Pancreas (tissue), 10 donors: ENCODE results near the gene COQ10B. TPM values are rescaled to one million over a fixed set of nuclear protein-coding genes. Genes with fewer than 3 reads are reported as not detected.
"Not testable (repeated sequence)": the region's sequence is repeated elsewhere in the genome, so short reads cannot be mapped to it uniquely, and the experiment has no call there.

ENCODE experiments used
- ATAC-seq, 4 donors: fragments of 200-7000 bp; cut with Tn5 transposase; one replicate each; pipeline versions ENCODE4 v1.8.0 to v1.9.1; 2020; ENCODE audit warnings: mild to moderate bottlenecking in 4 of 4, moderate library complexity in 4 of 4
- DNase-seq, 6 donors: peaks; one replicate each; pipeline ENCODE4 v3.0.0-alpha.2; 2020
- FAIRE-seq: peaks from 2 replicates; lab custom pipeline; 2012; peaks lifted over from hg19 to GRCh38; lab: Jason Lieb, UNC
- H3K27ac ChIP-seq, 4 donors: fragments of 200-600 bp; sonication (generic); 1 replicate in 3 of 4; 2 replicates in 1 of 4; pipeline versions ENCODE4 v1.5.0 to v1.8.0; 2020
- H3K27me3 ChIP-seq, 4 donors: fragments of 200-600 bp; one replicate each; pipeline ENCODE4 v1.8.0; 2021
- H3K36me3 ChIP-seq, 3 donors: fragments of 200-600 bp; sonication (generic) in 1 of 3; one replicate each; pipeline versions ENCODE4 v1.5.0 to v1.8.0; 2020 to 2021
- H3K4me1 ChIP-seq, 3 donors: fragments of 200-600 bp; one replicate each; pipeline ENCODE4 v1.8.0; 2021
- H3K4me3 ChIP-seq, 4 donors: fragments of 200-600 bp; sonication (generic) in 2 of 4; one replicate each; pipeline versions ENCODE4 v1.5.0 to v1.8.0; 2020 to 2021
- H3K9me3 ChIP-seq, 4 donors: fragments of 200-600 bp; one replicate each; pipeline ENCODE4 v1.8.0; 2021
- WGBS, 2 donors: extraction: QIAGEN DNeasy Blood & Tissue Kit; methylation state at CpG; one replicate each; pipeline ENCODE4 v1.1.7; 2013; 5-methylcytosine and 5-hydroxymethylcytosine counted together
- intact Hi-C, 3 donors: fragments of 100-400 bp; cut with DNase I; formaldehyde crosslinking; loops; one replicate each; pipeline versions ENCODE4 v1.11.1 to v1.14.2; 2022
- polyA plus RNA-seq, 2 donors: library from polyadenylated mRNA; stranded (reverse); fragments of 200-250 nt; gene quantifications; one replicate each; pipeline ENCODE4 v1.2.3, GENCODE V29; 2013
- total RNA-seq, 6 donors: library from RNA; stranded (reverse); fragmentation: NEBNext Ultra II Directional in 4 of 6; extraction: Animal tissue kit (Norgen Biotek cat#: 25700) in 4 of 6; gene quantifications; one replicate each; pipeline versions ENCODE4 v1.2.1 to v1.2.4, GENCODE V29; 2021 to 2023
- TF ChIP-seq, protein P1 (sequence below), 4 donors: fragments of 200-600 bp; sonication (generic) in 3 of 4; IDR thresholded peaks; one replicate each; pipeline versions ENCODE4 v1.5.0 to v1.8.0; 2021; ENCODE audit warnings: antibody characterized with exemption in 4 of 4
- donor health status: healthy with polysubstance abuse.
- donor health status: DM: no; HTN: no; CAD: no; lungs with moderate emphysema.
- donor health status: DM: no; HTN: no; CAD: no.
- donor health status: control.
- donor health status: control.
- donor health status: Bipolar disorder and iron deficiency.
- donor health status: DM: yes; HTN: yes; CAD: no.
- donor health status: DM: no; HTN: no; CAD: no.
- donor health status: DM: no; HTN: no; CAD: no.
- donor health status: DM: yes; HTN: yes; CAD: no.

The COQ10B gene
- total and polyA plus RNA-seq, 8 donors, result 5.7 to 10.8 (median 9.7) TPM

DNA sequence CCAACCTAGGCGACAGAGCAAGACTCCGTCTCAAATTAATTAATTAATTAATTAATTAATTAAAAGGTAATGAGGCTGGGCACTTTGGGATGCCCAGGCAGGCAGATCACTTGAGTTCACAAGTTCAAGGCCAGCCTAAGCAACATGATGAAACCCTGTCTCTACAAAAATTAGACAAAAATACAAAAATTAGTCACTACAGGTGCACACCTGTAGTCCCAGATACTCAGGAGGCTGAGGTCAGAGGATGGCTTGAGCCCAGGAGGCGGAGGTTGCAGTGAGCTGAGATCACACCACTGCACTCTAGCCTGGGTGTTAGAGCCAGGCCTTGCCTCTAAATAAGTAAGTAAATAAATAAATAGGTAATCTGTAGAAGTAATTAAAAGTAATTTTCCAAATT, 25.4 kb upstream of the COQ10B start:
- Histone ChIP-seq H3K36me3 (peaks cover 0 to under 1% (median under 1%) of the 10 kb centered on the region in 3 donors), H3K4me1 (peaks cover 25 to 55% (median 51%) of the 10 kb centered on the region in 3 donors), H3K27me3 (no peaks in the 10 kb centered on the region), H3K27ac (no peak overlapping the region), H3K4me3 (no peak overlapping the region), H3K9me3 (no peaks in the 10 kb centered on the region)
- intact Hi-C loops, result no loop called here
- ATAC-seq (peak in 1 of 4 donors; percentile 17), FAIRE-seq (no peak), DNase-seq (no peak)
- 95% methylated on average over 3 of the region's 3 CpGs for WGBS, 2 donors
- TF ChIP-seq, protein P1, sequence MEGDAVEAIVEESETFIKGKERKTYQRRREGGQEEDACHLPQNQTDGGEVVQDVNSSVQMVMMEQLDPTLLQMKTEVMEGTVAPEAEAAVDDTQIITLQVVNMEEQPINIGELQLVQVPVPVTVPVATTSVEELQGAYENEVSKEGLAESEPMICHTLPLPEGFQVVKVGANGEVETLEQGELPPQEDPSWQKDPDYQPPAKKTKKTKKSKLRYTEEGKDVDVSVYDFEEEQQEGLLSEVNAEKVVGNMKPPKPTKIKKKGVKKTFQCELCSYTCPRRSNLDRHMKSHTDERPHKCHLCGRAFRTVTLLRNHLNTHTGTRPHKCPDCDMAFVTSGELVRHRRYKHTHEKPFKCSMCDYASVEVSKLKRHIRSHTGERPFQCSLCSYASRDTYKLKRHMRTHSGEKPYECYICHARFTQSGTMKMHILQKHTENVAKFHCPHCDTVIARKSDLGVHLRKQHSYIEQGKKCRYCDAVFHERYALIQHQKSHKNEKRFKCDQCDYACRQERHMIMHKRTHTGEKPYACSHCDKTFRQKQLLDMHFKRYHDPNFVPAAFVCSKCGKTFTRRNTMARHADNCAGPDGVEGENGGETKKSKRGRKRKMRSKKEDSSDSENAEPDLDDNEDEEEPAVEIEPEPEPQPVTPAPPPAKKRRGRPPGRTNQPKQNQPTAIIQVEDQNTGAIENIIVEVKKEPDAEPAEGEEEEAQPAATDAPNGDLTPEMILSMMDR (IDR thresholded peaks at IDR 0.05), result no peak

DNA sequence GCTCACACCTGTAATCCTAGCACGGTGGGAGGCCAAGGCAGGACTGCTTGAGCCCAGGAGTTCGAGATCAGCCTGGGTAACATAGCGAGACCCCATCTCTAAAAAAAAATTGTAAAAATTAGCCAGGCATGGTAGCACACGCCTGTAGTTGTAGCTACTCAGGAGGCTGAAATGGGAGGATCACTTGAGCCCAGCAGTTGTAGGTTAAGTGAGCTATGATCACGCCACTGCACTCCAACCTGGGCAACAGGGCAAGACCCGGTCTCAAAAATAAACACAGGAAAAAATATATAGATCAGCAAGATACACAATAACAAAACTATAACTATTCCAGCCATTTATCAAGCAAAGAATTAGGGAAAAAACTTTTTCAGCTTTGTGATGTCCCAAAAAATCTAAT, 21.5 kb upstream of the COQ10B start:
- Histone ChIP-seq H3K4me3 (no peak overlapping the region), H3K36me3 (no peaks in the 10 kb centered on the region), H3K9me3 (no peaks in the 10 kb centered on the region), H3K27ac (no peak overlapping the region), H3K4me1 (peaks cover 18 to 47% (median 45%) of the 10 kb centered on the region in 3 donors), H3K27me3 (no peaks in the 10 kb centered on the region)
- no peak for ATAC-seq
- no peak for FAIRE-seq
- intact Hi-C loops, result no loop called here
- no peak for DNase-seq
- TF ChIP-seq, protein P1 (IDR thresholded peaks at IDR 0.05), result no peak
- 35 to 38% methylated on average over 6 of the region's 6 CpGs for WGBS, 2 donors

DNA sequence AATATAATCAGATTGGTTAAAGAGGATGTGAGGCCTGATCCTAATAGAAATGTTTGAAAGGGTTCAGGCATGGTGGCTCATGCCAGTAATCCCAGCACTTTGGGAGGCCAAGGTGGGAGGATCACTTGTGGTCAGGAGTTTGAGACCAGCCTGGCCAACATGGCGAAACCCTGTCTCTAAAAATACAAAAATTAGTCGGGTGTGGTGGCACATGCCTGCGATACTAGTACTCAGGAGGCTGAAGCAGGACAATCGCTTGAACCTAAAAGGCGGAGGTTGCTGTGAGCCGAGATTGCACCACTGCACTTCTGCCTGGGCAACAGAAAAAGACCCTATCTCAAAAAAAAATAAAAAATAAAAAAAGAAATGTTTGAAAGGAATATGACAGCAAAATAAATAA, 20.8 kb upstream of the COQ10B start:
- H3K36me3 ChIP-seq, FAIRE-seq, ATAC-seq, H3K27me3 ChIP-seq, H3K9me3 ChIP-seq, intact Hi-C loops, H3K27ac ChIP-seq, DNase-seq: not testable (repeated sequence)
- peaks cover 18 to 40% (median 38%) of the 10 kb centered on the region in 3 donors for H3K4me1 ChIP-seq
- H3K4me3 ChIP-seq, result peak overlapping the region in 2 of 4 donors; percentile 88 to 91
- WGBS, 2 donors, result 65 to 79% methylated on average over 6 of the region's 6 CpGs

DNA sequence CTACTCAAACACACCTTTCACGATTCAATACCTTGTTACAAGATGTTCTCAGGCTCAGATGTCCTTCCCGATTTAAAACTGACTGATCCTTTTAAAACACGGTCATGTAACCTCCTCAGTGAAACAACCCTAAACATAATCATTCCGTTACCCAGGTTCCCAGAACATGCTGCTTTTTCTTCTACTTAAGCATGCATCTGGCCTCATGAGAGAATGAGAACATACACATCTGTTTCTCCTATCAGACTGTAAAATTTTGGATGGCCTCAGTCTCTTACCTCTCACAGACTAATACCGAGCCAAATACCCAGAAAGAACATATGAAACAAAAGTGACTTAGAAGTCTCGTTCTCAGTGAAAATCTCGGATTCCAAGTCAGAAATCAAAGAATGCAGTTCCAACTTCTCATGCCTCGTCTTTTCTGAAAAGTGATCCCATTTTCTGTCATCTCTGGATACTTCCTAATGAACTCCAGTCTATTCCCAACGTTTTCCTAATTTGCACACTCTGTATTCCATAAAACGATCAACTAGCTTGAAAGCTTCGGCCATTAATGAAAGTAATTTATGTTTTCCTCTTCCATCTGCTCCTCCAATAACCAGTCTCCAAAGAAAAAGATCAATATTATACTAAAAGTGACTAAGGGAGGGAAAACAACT, 19.4 kb upstream of the COQ10B start:
- 0% methylated on average over 11 of the region's 11 CpGs for WGBS, 2 donors
- H3K27me3 ChIP-seq, result no peaks in the 10 kb centered on the region
- peak overlapping the region; percentile 67 to 94 (median 90) for H3K4me3 ChIP-seq
- no peaks in the 10 kb centered on the region for H3K9me3 ChIP-seq
- no peak for FAIRE-seq
- intact Hi-C loops, result no loop called here
- no peak for ATAC-seq
- no peak for DNase-seq
- H3K36me3 ChIP-seq, result no peaks in the 10 kb centered on the region
- peak overlapping the region; percentile 96 to 98 (median 96) for H3K27ac ChIP-seq
- TF ChIP-seq, protein P1 (IDR thresholded peaks at IDR 0.05), result no peak
- peaks cover 18 to 33% (median 26%) of the 10 kb centered on the region in 3 donors for H3K4me1 ChIP-seq

DNA sequence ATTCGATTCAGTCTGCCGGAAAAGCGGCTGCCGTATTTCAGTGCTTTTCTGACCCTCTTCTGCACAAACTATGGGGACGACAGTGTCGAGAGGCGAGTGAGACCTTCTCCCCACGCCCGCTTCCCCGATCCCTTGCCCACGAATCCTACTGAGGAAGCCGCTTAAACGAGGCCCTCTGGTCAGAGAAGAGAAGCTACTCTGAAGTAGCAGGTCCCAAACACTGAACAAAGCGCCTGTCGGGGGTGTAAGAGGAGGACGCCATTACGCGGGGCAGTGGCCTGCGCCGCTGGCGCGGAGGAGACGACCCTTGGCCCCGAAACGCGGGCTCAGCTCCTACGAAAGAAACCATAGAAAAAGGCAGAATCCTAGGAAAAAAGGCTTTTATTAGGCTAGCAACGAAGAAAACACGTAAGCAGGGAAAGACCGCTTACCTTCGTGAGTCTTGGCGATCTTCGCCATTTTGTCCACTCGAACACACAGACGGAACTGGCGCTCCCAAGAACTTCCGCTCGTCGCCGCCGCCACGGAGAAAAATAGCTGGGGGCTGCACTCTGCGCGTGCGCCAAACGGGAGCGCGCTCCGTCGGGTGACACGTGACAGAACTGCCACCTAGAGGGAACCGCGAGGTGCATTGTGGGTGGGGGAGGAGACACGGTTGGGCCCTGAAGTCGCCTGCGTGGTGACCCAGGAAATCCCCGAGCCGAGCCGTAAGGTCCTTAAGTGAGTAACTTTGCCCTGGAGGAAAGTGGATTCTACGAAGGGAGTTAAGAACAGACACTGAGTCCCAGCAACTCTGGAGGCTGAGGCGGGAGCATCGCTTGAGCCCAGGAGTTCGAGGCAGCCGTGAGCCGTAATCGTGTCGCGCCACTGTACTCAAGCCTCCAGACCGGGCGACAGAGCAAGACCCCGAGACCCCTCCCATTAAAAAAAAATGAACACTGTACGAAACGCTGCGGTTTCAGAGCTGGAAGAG, 18.5 kb upstream of the COQ10B start, which contains the start of gene SF3B1:
SF3B1 (minus strand) TSS at position 488 of the 973 bp plus-strand sequence; CDS start at position 459, 29 bp downstream.
- FAIRE-seq (peak; percentile 84), ATAC-seq (peak; percentile 96 to 98 (median 96)), DNase-seq (peak; percentile 98 to 99 (median 98))
- Histone ChIP-seq H3K36me3 (no peaks in the 10 kb centered on the region), H3K4me1 (peaks cover 18 to 33% (median 25%) of the 10 kb centered on the region in 3 donors), H3K4me3 (peak within 1 kb of the TSS; percentile 67 to 94 (median 90)), H3K27ac (peak within 1 kb of the TSS; percentile 96 to 98 (median 96)), H3K27me3 (no peaks in the 10 kb centered on the region), H3K9me3 (no peaks in the 10 kb centered on the region)
- 0 to 1% methylated on average over 74 of the region's 74 CpGs for WGBS, 2 donors
- intact Hi-C loops, result no loop called here
- TF ChIP-seq, protein P1 (IDR thresholded peaks at IDR 0.05), result no peak
